ENCODE results near the gene CD40LG.

DNA sequence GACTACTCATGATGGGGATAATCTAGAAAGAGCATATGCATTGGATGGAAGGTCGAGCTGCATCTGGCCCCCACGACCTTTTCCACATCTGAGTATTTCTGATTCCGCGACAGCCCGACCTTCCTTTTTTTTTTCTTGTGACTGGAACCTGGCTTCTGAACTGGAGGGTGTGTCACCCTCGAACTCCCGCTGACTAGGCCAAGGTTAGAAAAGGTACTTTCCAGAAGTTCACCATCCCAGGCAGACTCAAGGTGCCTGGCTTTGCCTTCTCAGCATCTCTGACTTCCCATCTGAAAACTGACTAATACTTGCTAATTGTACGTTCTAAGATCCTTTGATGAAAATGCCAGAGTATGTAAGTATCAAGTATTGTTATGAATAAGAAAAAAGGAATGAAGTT lies 49.3 kb upstream of the CD40LG start:
- TF ChIP-seq CTCF (IDR thresholded peaks at IDR 0.05) (no peak), POLR2A (IDR thresholded peaks at IDR 0.05) (no peak)

Data from sigmoid colon (tissue), 3 donors.